Neural cell (in vitro differentiated cells): Measurements from ENCODE around the gene NRIP3.

Experiments used
- CTCF ChIP-seq: fragments of 450-650 bp; IDR thresholded peaks from 2 replicates; pipeline ENCODE4 v1.5.1; 2014; ENCODE audit warnings: antibody characterized with exemption, mild to moderate bottlenecking, moderate library complexity; ENCODE audit not compliant: poor library complexity, severe bottlenecking
- EP300 ChIP-seq: fragments of 450-650 bp; conservative IDR thresholded peaks from 2 replicates; pipeline ENCODE4 v1.6.1; 2014; ENCODE audit warnings: antibody characterized with exemption, mild to moderate bottlenecking, moderate library complexity; ENCODE audit not compliant: poor library complexity, severe bottlenecking
- EZH2 ChIP-seq: fragments of 200-600, 300-800 bp; shearing (Covaris generic), sonication (generic); IDR thresholded peaks from 2 replicates; pipeline ENCODE4 v1.6.1; 2014; ENCODE audit warnings: antibody characterized with exemption, low read length, borderline replicate concordance, mild to moderate bottlenecking; ENCODE audit not compliant: insufficient read depth, poor library complexity, severe bottlenecking
- POLR2AphosphoS5 ChIP-seq: IDR thresholded peaks from 2 replicates; pipeline ENCODE4 v1.6.1; 2012
- RAD21 ChIP-seq: fragments of 450-650 bp; conservative IDR thresholded peaks from 2 replicates; pipeline ENCODE4 v1.6.1; 2014; ENCODE audit warnings: antibody characterized with exemption, mild to moderate bottlenecking, moderate library complexity
- REST ChIP-seq: IDR thresholded peaks from 2 replicates; pipeline ENCODE4 v1.6.1; 2012; ENCODE audit warnings: borderline replicate concordance
- SMC3 ChIP-seq: fragments of 450-650 bp; conservative IDR thresholded peaks from 2 replicates; pipeline ENCODE4 v1.6.1; 2014; ENCODE audit warnings: antibody characterized with exemption, mild to moderate bottlenecking, moderate library complexity; ENCODE audit not compliant: poor library complexity
- TAF1 ChIP-seq: IDR thresholded peaks from 2 replicates; pipeline ENCODE4 v1.6.1; 2012; ENCODE audit warnings: low read depth

- no peak for TF ChIP-seq TAF1
- no peak for TF ChIP-seq CTCF
- TF ChIP-seq REST: no peak
- no peak for TF ChIP-seq EP300
- no peak for TF ChIP-seq EZH2
- TF ChIP-seq POLR2AphosphoS5: no peak
- no peak for TF ChIP-seq SMC3
- TF ChIP-seq RAD21: no peak
Measured at GRCh38 chr11:8973121-8973520, 30.7 kb downstream of the NRIP3 start.
